Adipose tissue (tissue), 3 donors: ENCODE data around the gene RAD54L. TPM values are rescaled to one million over a fixed set of nuclear protein-coding genes. Genes with fewer than 3 reads are reported as not detected.

ENCODE experiments used
- H3K27ac ChIP-seq: one replicate; pipeline ENCODE4 v1.5.1; 2013; ENCODE audit warnings: low read depth, low read length
- whole genome bisulfite sequencing, 3 donors: extraction: QIAGEN DNeasy Blood & Tissue Kit; methylation state at CpG; one replicate each; pipeline ENCODE4 v1.1.7; 2013; 5-methylcytosine and 5-hydroxymethylcytosine counted together
- polyA plus RNA-seq, 3 donors: library from polyadenylated mRNA; stranded (reverse); fragments of 200-250 nt; gene quantifications; one replicate each; pipeline ENCODE4 v1.2.3, GENCODE V29; 2013
- donor health status: healthy with polysubstance abuse.
- donor health status: Bipolar disorder and iron deficiency.
- donor health status: healthy.

Gene RAD54L
- polyA plus RNA-seq, 3 donors = 0.10 to 0.24 (median 0.11) TPM

DNA sequence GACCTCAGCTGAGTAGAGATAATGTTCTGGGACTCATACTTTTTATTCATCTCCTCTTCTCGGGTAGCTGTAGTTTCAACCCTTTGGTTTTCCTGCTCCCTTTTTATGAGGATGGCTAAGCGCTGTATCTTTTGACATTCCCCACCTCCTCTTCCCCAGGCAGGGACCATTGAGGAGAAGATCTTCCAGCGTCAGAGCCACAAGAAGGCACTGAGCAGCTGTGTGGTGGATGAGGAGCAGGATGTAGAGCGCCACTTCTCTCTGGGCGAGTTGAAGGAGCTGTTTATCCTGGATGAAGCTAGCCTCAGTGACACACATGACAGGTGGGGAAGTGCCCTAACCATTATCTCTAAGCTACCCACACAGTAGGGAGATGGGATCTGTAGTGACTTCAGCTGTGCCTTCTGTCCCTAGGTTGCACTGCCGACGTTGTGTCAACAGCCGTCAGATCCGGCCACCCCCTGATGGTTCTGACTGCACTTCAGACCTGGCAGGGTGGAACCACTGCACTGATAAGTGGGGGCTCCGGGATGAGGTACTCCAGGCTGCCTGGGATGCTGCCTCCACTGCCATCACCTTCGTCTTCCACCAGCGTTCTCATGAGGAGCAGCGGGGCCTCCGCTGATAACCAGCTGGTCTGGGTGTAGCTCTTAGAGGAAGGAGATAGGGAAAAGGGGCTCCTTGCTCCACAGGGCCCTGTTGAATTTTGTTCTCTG is 30.3 kb downstream of the RAD54L start:
- 84 to 90% (median 86%) methylated on average over 14 of the region's 14 CpGs for WGBS, 3 donors

DNA sequence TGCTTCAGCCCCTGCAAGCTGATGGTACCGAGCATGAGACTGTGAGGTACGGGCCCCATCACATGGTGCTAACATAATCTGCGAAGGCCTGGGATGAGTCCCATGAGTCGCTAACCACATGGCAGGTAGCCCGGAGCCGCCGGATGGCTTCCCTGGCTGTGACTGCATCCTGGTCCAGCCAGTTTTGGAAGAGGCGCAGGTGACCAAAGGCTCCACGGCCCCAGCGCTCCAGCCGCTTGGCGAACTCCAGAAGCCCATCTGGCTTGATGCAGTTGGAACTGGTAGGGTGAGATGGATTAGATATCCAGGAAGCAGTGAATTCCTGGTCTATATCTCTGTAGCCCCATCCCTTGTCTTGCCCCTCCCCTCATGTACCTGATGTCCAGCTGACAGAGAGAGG is 31.2 kb downstream of the RAD54L start:
- no peak overlapping the region for H3K27ac ChIP-seq
- WGBS, 3 donors = 91 to 98% (median 95%) methylated on average over 12 of the region's 12 CpGs

More for the DNA sequence above, 30.3 kb downstream of the RAD54L start:
- H3K27ac ChIP-seq = no peak overlapping the region

DNA sequence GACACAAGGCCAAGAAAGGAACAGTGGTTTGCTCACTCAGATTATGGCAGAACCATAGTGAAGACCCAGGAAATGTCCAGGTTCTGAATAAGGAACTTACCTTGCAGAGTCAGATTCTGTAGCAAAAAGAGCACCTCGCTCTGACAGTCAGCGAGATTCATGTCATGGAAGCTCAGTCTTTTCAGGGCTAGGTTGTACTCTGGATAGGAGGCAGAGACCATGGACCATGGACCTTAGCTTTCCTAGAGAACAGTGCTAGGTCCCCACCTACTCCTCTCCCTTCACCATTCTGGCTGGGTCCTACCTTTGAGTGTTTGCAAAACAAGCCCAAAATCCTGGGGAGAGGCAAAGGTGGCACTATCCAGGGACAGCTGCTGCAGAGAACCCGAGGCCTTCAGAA is 32.5 kb downstream of the RAD54L start:
- 95 to 98% (median 96%) methylated on average over 3 of the region's 3 CpGs for WGBS, 3 donors
- H3K27ac ChIP-seq = no peak overlapping the region

DNA sequence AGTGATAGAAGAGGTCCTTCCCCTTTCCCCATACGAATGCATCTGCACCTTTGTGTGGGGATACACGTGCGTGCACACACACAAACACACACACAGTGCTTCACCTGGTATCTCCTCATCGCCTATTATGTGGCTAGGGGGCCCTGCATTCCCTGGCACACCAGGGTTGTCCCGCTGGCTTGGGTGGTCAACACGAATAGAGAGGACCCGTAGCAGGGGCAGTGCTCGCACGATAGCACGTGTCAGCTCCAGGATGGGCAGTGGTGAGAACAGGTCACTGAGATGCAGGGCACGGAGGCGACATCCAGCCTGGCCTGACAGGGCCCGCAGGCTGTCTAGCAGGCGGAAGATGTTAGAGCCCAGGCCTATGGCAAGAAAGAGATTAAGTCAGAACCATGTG is 33.5 kb downstream of the RAD54L start:
- no peak overlapping the region for H3K27ac ChIP-seq
- 92 to 94% (median 93%) methylated on average over 14 of the region's 14 CpGs for WGBS, 3 donors

DNA sequence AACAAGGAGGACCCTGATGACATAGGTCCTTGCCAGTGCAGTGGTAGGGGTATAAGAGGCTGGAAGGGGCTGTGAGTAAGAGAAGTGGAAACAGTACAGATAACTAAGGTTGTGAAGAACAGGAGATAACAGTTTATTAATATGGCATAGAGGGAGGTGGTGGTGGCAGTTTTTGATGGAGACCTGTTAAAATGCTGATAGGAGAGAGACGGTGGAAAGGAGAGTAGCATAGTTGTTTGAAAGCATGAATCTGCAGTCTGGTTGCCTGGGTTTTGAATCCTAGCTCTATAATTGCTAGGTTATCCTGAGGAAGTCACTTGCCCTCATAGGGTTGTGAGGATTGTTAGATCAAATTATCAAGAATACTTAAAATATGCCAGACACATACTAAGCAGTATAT is 36.5 kb downstream of the RAD54L start:
- no peak overlapping the region for H3K27ac ChIP-seq
- WGBS, 3 donors = 88 to 92% (median 89%) methylated on average over 1 of the region's 1 CpG

DNA sequence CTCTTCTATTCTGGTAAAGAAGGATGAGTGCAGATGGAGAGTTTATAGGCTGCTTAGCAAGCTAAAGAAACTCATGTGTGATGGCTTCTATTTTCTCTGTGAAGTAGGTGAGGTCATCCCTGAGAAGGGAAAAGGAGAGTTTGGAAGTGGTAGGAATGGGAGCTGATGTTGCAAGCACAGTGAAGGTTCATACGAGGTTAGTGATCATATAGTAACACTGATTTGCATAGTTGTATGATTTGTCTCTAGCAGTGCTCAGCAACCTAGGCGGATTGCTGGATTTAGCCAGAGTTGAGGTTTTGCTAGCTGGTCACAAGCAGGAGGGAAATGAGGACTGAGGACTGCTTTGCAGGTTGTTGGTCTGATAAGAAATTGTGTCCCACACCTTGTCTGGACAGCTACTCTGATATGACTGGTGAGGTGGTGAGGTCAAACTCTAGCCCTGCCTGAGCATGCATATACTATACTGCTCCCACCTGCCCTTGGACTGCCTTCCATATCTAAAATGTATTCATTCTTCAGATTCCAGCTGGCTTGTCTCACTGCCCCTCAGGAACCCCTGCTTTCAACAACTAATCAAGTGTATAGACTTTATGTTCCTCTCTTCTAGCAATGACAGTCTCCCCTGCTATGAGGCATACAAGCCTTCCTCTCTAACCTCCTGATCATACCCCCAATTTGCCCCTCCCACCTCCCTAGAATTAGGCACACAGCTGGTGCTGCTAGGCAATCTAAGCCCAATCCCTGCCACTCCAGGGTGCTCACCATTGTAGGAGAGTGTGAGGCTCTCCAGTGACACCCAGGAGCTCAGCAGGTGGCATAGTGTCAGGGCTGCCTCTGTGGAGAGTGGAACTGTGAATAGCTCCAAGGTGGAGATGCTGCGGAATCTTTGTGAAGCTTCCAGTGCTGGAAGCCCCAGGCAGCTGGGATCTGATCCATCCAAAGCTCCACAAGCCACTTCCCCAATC is 37.3 kb downstream of the RAD54L start:
- no peak overlapping the region for H3K27ac ChIP-seq
- WGBS, 3 donors = 75 to 81% (median 79%) methylated on average over 3 of the region's 3 CpGs

DNA sequence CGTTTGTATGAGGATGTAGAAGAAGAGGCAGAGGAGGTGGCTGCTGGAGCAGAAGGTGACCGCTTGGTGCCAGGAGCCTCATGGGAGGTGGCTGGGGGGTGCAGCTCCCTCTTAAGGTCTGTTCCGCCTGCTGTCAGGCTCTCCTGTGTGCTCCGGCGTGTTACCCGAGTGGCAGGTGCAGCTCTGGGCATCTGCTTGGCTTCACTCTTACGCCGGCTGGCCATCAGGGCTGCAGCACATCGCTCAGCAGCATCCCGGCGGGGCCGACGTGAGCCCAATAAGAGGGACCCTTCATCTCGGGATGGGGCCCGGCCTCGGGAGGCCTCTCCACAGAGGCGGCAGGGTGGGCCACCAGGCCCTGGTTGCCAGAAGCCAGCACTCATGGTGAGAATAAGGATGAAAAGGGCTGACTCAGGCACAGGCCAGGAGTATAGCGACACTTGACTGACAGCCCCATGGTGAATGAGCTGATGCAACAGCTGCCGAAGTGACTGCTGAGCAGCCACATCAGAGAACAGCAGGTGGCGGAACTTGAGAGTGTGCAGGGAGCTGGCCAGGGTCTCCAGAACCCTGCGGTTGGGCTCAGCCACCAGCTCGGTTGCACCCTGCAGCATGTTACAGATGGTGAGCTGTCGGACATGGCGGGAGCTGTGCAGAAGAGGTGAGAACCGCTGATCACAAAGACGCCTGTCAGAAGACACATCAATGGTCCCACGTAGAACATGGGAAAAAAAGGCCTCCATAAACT is 38.3 kb downstream of the RAD54L start:
- WGBS, 3 donors = 88 to 90% (median 89%) methylated on average over 27 of the region's 27 CpGs
- no peak overlapping the region for H3K27ac ChIP-seq

DNA sequence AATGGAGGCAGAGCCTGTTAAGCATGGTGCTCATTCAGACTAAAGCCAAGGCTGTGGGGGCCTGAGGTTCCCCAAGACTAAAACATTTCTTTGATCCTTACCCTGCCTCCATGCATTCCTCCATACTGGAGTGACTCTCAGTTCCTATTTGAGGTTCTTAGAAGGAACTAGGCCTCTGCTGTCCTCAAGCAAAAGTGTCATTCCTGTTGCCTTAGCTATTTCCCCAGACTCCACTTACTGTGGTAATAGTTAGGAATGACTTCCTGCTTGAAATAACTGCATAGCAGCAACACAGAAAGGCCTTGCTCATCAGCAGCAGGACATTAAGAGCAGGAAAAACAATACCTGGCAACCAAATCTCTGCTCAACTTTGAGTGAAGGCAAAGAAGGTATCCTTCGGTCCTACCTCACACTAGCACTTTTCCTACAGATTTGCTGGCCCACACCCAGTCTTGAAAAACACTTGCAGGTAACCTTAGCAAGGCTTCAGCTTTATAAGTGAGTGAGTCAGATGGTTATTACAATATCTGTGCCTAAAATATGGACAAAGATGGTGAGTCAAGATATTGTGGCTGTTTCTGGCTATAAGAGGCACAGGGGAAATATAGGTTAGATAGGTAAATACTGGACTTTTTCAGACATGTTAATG is 41.0 kb downstream of the RAD54L start:
- 81 to 85% (median 83%) methylated on average over 1 of the region's 1 CpG for WGBS, 3 donors
- no peak overlapping the region for H3K27ac ChIP-seq

DNA sequence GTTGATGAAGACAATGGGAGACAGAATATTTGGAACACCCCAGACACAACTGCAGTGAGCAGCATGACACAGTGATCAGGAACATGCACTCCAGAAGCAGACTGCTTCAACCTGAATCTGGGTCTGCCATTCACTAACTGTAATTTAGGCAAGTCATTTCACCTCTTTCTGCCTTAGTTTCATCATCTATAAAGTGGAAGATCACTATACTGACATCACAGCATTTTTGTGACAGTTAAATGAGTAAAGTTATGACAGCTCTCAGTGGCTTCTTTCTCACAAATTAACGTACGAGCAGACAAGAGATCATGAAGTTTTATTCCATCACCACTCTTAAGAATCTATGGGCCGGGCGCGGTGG is 41.6 kb downstream of the RAD54L start:
- H3K27ac ChIP-seq = no peak overlapping the region
- 95 to 98% (median 98%) methylated on average over 5 of the region's 5 CpGs for WGBS, 3 donors

DNA sequence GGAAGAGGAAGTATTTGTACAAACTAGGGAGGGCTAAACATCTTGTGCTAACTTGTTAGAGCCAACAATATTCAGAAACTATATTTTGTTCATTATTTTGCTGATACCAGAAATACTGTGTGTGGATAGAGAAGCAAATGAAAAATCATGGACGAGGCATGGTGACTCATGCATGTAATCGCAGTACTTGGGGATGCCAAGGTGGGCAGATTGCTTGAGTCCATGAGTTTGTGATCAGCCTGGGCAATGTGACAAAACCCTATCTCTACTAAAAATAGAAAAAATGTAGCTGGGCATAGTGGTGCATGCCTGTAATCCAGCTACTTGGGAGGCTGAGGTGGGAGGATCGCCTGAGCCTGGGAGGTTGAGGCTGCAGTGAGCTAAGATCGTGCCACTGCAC is 42.4 kb downstream of the RAD54L start:
- H3K27ac ChIP-seq = no peak overlapping the region
- WGBS, 3 donors = 92 to 97% (median 95%) methylated on average over 4 of the region's 4 CpGs

DNA sequence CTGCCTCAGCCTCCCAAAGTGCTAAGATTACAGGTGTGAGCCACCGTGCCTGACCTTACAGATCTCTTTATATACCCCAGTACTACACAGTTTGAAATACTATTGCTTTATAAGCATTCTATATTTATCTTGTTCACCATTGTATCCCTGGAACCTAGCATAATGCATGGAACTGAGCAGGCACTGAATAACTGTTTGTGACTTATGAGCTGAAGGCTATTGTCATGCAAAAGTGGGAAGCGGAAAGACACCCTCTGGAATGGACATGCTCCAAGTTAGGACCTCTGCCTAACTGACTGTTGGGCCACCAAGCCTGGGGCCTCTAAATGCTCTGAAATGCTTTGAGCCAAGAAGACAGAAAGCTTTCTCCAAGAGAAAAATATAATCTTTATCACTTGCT is 47.7 kb downstream of the RAD54L start:
- WGBS, 3 donors = 92 to 97% (median 96%) methylated on average over 2 of the region's 2 CpGs
- H3K27ac ChIP-seq = no peak overlapping the region

DNA sequence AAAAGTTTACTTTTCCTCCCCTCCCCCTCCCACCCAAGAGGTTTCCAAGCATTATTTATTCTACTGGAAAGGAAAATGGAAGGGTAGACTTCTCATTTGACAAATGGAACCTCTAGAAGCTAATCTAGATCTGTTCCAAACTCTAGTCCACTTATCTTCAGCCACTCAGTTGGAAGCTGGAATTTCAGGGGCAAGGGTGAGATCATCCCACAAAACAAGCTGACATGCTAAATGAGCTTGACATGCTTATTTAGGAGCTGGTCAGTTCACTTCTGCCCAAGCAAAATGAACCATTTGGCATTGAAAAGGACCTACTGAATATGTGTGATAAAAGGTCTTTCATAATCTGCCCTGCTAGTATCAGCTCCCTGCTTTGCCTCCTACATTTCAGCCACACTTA is 50.8 kb downstream of the RAD54L start:
- no peak overlapping the region for H3K27ac ChIP-seq

DNA sequence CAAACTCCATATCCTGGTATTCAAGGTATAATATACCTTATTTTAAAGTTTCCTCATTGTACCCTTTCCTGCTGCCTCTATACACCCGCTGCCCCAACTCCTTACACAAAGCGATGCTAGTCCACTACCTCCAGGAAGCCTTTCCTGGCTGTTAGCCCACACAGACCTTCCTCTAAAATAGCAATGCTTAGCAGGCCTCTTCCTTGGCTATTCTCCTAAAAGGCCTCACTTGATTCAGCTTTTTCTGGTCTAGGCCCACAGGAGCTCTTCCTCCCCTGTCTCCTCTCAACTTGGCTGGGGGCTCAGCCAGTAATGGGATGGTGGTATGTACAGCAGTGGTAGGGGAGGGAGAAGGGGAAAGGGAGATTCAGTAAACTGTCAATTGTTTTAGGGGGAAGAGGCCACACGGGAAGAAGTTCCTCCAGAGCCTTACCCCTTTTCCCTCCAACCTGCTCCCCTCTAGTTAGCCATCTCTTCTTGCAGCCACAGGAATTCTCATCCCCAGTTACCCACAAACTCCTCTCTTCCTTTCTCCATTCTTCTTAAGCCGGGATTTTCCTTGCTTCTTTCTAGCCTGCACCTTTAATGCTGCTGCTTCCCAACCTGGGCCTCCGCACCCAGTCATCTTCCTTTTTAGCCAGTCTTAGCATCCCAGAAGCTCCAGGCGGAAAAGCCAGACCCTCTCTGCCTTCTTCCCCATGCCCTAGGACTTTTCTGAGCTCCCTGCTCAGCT is 53.3 kb downstream of the RAD54L start:
- WGBS, 3 donors = 31 to 38% (median 35%) methylated on average over 6 of the region's 6 CpGs
- H3K27ac ChIP-seq = peak overlapping the region; percentile 17

DNA sequence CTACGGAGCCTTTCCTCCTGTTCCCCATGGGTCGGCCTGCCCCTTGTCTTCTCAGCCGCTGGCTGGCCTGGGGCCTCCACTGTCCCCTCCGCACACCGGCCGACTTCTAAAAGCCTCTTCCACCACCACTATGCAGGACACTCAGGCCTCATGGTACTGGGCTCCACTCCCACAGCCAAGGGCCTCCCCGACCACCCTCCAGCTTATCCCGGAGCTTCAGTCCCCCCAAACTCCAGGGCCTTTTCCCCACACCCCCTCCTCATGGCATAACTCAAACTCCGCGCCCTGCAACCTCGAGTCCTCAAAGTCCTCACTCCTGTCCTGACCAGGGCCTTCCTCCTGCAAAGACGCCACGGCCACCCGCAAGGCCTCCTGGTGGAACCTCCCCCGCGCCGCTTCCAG is 53.8 kb downstream of the RAD54L start:
- 4 to 10% (median 6%) methylated on average over 17 of the region's 17 CpGs for WGBS, 3 donors
- no peak overlapping the region for H3K27ac ChIP-seq

DNA sequence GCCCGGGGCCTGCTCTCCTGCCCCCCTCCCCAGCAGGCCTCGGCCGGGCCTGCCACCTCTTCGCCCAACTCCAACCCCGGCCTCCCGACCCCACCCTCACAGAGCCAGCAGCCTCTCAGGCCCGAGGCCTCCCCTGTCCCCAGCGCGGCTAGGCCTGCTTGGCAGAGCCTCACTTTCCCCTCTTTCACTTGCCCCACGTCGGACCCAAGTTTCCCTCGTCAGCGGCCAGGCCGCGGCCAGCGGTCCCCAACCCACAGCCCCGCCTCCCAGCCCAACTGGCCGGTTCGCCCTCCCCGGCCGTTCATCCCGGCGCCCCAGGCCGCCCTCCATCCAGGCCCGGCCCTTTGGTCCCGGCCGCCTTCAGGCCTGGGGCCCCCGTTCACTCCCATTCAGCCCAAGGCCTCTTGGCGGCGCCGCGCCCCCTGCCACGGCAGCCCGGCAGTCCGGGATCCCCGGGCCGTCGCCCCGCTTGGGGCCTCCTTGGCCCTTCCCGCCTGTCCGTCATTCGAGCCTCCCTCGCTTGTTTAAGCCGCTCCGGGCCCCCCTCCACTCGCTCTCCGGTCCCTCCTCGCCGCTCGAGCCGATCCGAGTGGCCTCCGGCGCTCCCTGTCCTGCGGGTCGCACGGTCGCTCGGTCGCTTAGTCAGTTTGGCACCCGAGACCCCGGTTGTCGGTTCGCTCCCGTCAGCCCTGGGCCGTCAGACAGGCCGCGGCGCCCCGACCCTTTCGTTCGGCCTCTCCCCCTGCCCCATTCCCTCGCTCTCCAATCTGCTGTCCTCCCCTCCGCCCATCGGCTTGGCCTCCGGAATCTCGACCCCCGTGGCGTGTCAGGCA is 54.5 kb downstream of the RAD54L start:
- peak overlapping the region; percentile 97 for H3K27ac ChIP-seq
- WGBS, 3 donors = 0 to 1% (median 0%) methylated on average over 51 to 79 of the region's 79 CpGs

DNA sequence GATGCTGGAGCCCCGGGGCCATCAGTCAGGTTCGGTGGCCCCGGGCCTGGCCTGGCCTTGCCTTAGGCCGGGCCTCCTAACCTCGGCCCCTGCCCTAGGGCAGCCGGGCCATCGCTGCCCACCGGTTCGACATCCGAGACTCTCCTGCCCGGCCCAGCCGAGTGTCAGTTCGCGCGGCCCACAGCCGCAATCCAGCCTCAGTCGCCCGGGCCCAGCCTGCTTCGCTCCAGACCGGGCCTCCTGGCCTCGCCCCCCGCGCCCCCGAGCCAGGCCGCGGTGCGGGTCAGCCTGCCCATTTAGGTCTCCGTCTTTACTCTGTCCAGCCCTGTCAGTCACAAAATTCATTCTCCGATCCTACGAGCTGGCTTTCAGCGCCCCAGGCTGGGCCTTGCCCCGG is 55.1 kb downstream of the RAD54L start:
- 0 to 1% (median 0%) methylated on average over 30 to 32 of the region's 32 CpGs for WGBS, 3 donors
- peak overlapping the region; percentile 97 for H3K27ac ChIP-seq
